ENCODE data around the gene GCN1. TPM values are rescaled to one million over a fixed set of nuclear protein-coding genes. Genes with fewer than 3 reads are reported as not detected.
A peak's percentile ranks its signal among the peaks of the same experiment; 100 is the strongest.

Gene GCN1
- total and polyA plus RNA-seq, 2 experiments from 2014 or later = 27.0 to 76.0 TPM

- Histone ChIP-seq H3K4me3 (no peak overlapping the region), H3K9me3 (ENCODE audit: low read depth) (no peaks in the 10 kb centered on the region), H3K36me3 (peaks cover 37% of the 10 kb centered on the region), H3K27ac (peak overlapping the region; percentile 36), H3K27me3 (no peaks in the 10 kb centered on the region), H3K4me1 (ENCODE audit: low read depth) (no peaks in the 10 kb centered on the region)
- DNase-seq (ENCODE audit: low read depth in 1 of 2, low spot score in 1 of 2) = no peak
- TF ChIP-seq CTCF (IDR thresholded peaks at IDR 0.05; ENCODE audit: low read depth, low read length) = no peak
Measured at GRCh38 chr12:120125792-120126634, 68.5 kb downstream of the GCN1 start.

DNA sequence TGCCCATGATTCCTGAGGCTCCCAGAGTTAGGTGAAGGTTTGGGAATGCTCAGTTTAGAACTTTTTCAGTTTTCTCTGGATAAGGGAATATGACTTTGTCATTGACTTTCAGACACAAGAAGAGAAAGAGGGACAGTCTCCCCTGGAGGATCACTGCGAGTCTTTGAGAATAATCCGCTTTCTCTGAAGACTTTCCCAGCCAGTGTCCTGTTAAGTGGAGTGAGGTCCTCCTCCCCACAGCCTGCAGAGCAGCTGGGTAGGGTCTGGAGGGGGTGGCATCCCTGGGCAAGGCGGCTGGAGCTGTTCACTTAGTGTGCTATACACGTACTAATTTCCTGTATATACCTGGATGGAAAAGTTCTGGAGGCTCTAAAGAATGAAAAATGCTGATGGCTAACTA, 69.5 kb downstream of the GCN1 start:
- no peaks in the 10 kb centered on the region for H3K9me3 ChIP-seq (ENCODE audit: low read depth)
- no peak for DNase-seq (ENCODE audit: low read depth in 1 of 2, low spot score in 1 of 2)
- peaks cover 27% of the 10 kb centered on the region for H3K36me3 ChIP-seq
- TF ChIP-seq CTCF (IDR thresholded peaks at IDR 0.05; ENCODE audit: low read depth, low read length) = no peak
- H3K4me3 ChIP-seq = no peak overlapping the region
- no peaks in the 10 kb centered on the region for H3K27me3 ChIP-seq
- H3K4me1 ChIP-seq (ENCODE audit: low read depth) = no peaks in the 10 kb centered on the region
- H3K27ac ChIP-seq = no peak overlapping the region

DNA sequence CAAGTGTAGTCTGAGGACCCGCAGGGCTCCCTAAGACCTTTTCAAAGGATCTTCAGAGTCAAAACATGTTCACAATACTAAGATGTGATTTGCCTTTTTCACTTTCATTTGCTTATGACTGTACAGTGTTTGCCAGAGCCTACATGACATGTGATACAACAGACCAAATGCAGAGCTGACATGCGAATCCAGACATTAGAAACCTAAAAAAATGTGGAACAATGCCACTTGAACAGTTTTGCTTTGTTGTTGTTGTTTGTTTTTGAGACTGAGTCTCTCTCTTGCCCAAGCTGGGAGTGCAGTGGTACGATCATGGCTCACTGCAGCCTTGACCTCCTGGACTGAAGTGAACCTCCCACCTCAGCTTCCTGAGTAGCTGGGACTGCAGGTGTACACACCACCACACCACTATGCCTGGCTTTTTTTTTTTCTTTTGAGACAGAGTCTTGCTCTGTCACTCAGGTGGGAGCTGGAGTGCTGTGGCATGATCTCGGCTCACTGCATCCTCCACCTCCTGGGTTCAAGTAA, 72.7 kb downstream of the GCN1 start:
- no peak for TF ChIP-seq CTCF (IDR thresholded peaks at IDR 0.05; ENCODE audit: low read depth, low read length)
- H3K27ac ChIP-seq = no peak overlapping the region
- H3K4me3 ChIP-seq = no peak overlapping the region
- H3K4me1 ChIP-seq (ENCODE audit: low read depth) = peaks cover 3% of the 10 kb centered on the region
- no peaks in the 10 kb centered on the region for H3K9me3 ChIP-seq (ENCODE audit: low read depth)
- peaks cover 3% of the 10 kb centered on the region for H3K36me3 ChIP-seq
- no peak for DNase-seq (ENCODE audit: low read depth in 1 of 2, low spot score in 1 of 2)
- H3K27me3 ChIP-seq = no peaks in the 10 kb centered on the region

- H3K36me3 ChIP-seq = peaks cover under 1% of the 10 kb centered on the region
- TF ChIP-seq CTCF (IDR thresholded peaks at IDR 0.05; ENCODE audit: low read depth, low read length) = no peak
- no peak for DNase-seq (ENCODE audit: low read depth in 1 of 2, low spot score in 1 of 2)
- peaks cover 3% of the 10 kb centered on the region for H3K4me1 ChIP-seq (ENCODE audit: low read depth)
- H3K4me3 ChIP-seq = no peak overlapping the region
- H3K9me3 ChIP-seq (ENCODE audit: low read depth) = no peaks in the 10 kb centered on the region
- H3K27me3 ChIP-seq = no peaks in the 10 kb centered on the region
- H3K27ac ChIP-seq = no peak overlapping the region
Measured at GRCh38 chr12:120121343-120121742, 73.2 kb downstream of the GCN1 start.

DNA sequence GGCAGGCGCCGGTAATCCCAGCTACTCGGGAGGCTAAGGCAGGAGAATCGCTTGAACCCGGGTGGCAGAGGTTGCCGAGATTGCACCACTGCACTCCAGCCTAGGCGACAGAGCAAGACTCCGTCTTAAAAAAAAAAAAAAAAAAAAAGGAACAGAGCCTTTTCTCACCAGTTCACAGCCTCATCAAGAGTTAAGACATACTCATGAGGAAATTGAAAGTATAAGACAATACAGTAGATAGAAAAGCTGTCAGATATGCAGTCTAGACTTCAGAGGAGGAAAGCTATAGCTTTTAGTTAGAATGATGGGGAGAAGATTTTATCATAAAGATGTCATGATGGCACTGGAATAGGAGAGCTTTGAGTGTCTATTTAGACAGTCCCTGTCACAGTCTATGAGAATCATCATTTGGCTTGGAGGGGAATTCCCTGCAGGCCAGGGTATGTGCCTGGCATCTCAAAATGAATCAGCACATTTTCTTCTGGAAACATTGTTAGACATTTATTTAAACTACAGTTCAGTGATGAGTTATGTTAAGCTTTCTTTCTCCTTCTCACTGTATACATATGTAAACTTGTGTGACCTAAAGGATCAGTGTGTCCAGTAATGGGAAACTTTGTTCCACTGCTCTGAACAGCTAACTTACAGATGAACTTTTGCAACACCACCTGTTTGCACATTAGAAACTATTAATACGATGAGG, 75.1 kb downstream of the GCN1 start:
- no peak overlapping the region for H3K4me3 ChIP-seq
- H3K27me3 ChIP-seq = no peaks in the 10 kb centered on the region
- no peak for TF ChIP-seq CTCF (IDR thresholded peaks at IDR 0.05; ENCODE audit: low read depth, low read length)
- H3K36me3 ChIP-seq = no peaks in the 10 kb centered on the region
- peaks cover 3% of the 10 kb centered on the region for H3K4me1 ChIP-seq (ENCODE audit: low read depth)
- no peaks in the 10 kb centered on the region for H3K9me3 ChIP-seq (ENCODE audit: low read depth)
- DNase-seq (ENCODE audit: low read depth in 1 of 2, low spot score in 1 of 2) = no peak
- H3K27ac ChIP-seq = no peak overlapping the region

Data from cardiac muscle cell (in vitro differentiated cells and primary cell).